Measurements from ENCODE around the gene CNGA1.
A peak's percentile ranks its signal among the peaks of the same experiment; 100 is the strongest.

Gene CNGA1

DNA sequence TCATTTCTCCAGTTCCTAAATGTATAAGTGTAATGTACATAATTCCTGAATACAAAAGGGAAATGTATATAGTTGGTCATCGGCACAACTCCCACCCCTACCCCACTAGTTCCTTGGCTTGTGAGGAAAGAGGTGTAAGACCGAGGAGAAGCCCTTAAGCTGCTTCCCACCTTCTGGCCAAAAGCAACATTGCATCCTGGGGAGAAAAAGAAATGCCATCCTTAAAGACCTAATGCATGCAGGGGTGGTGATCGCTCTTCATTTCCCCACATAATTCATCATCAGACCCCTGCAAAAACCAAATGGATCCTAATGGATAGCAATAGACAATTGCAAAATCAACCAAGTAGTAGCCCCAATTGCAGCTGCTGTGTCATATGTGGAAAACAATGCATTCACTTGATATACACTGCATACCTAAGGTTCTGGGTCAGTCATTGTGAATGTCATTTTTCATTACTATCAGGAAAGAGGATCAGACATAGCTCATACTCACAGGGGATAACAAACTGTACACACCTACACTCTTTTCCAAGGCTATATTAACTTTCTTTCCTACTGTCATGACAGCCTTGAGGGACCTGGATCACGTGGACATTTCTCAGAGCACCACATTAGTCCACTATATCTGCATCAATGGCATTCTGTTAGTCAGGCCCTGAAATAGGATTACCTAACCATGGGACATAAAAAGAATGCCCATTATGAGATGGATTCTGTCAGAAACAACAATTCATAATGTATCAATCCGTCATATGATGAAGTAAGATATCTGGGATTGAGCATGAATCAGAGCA is 70.4 kb downstream of the CNGA1 start:
- no peak overlapping the region for H3K4me3 ChIP-seq (ENCODE audit: low read depth, low read length)
- TF ChIP-seq, protein P1, sequence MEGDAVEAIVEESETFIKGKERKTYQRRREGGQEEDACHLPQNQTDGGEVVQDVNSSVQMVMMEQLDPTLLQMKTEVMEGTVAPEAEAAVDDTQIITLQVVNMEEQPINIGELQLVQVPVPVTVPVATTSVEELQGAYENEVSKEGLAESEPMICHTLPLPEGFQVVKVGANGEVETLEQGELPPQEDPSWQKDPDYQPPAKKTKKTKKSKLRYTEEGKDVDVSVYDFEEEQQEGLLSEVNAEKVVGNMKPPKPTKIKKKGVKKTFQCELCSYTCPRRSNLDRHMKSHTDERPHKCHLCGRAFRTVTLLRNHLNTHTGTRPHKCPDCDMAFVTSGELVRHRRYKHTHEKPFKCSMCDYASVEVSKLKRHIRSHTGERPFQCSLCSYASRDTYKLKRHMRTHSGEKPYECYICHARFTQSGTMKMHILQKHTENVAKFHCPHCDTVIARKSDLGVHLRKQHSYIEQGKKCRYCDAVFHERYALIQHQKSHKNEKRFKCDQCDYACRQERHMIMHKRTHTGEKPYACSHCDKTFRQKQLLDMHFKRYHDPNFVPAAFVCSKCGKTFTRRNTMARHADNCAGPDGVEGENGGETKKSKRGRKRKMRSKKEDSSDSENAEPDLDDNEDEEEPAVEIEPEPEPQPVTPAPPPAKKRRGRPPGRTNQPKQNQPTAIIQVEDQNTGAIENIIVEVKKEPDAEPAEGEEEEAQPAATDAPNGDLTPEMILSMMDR (IDR thresholded peaks at IDR 0.05; ENCODE audit: borderline replicate concordance, insufficient read depth, low read depth, low read length), result 0 out of 2 replicates have a peak, but pooled peaks have one; percentile 9

DNA sequence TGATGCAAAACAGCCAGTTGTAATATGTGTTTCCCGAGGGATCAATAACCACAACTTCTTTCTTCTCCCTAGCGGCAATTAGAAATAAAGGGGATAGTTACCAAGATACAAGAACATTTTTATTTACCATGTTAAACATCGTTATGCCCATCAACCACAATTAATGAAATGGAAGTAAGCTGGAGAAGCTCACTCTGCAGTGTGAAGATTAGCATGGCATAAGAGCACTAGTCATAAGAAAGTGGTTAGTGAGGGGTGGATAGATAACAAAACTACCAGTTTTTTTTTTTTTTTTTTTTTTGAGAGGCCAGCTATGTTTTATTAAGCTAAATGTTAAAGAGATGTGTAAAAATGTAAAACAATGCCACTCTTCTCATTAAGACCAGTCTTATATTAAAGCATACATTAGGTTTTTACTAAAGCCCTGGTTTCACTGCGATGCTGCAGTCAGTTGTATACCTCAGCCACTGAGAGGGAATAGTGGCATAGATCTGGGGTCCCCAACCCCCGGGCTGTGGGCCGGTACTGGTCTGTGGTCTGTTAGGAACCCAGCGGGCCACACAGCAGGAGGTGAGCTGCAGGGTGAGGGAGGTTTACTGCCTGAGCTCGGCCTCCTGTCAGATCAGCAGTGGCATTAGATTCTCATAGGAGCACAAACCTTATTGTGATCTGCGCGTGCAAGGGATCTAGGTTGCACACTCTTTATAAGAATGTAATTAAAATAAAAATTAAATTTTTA is 74.2 kb downstream of the CNGA1 start:
- TF ChIP-seq, protein P1 (IDR thresholded peaks at IDR 0.05; ENCODE audit: borderline replicate concordance, insufficient read depth, low read depth, low read length), result no peak
- no peak overlapping the region for H3K4me3 ChIP-seq (ENCODE audit: low read depth, low read length)

DNA sequence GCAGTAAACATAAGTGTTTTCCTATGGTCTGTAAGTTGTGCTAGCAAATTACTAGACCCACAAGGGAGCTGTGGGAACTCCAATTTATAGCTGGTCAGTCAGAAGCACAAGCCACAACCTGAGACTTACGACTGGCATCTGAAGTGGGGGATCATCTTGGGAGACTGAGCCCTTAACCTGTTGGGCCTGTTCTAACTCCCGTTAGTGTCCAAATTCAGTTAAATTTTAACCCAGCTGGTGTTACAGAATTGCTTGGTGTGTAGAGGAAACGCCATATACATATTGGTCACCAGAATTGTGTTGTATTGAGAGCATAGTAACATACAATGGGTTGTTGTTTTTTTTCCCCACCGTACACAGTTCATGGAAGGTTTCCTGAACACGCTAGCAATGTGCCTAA is 77.0 kb downstream of the CNGA1 start:
- TF ChIP-seq, protein P1 (IDR thresholded peaks at IDR 0.05; ENCODE audit: borderline replicate concordance, insufficient read depth, low read depth, low read length), result no peak
- H3K4me3 ChIP-seq (ENCODE audit: low read depth, low read length), result no peak overlapping the region

DNA sequence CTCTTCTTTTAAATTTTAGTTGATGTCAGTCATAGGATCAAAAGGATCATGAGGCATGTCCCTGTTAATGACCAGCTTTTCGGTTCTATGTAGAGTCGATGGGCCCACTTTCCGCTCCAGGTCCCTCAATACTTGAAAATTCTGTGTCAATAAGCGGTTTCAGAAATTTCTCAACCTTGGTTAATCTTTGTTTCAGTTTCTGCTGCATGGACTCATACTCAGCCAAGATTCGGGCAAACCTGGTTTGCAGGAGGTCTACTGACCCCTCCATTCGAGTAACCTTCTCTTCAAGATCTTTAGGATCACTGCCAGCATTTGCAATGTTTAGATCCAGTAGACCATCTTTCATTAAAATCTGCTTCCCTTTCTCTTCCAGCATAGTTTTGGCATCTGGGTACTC is 80.1 kb downstream of the CNGA1 start:
- TF ChIP-seq, protein P1 (IDR thresholded peaks at IDR 0.05; ENCODE audit: borderline replicate concordance, insufficient read depth, low read depth, low read length), result no peak
- H3K4me3 ChIP-seq (ENCODE audit: low read depth, low read length), result no peak overlapping the region

DNA sequence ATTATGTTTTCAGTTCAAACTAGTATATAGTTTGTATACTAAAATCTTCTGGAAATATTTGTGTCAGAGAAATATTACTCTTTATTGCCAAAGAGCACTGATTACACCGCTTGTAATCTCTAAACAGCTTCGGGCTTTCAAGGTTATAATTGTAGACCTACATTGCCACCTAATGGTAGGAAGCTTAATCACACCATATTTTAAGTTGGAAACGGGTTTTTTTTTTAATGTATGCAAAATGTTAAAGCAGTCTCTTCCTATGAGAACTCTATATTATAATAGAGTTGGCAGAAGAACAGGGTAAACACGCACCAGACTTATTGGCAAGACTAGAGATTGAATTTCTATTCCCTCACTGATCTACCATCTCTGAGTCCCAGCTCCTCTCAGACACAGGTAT is 82.6 kb downstream of the CNGA1 start:
- TF ChIP-seq, protein P1 (IDR thresholded peaks at IDR 0.05; ENCODE audit: borderline replicate concordance, insufficient read depth, low read depth, low read length), result peak; percentile 22; the same call in 1 of the 2 replicates
- no peak overlapping the region for H3K4me3 ChIP-seq (ENCODE audit: low read depth, low read length)

DNA sequence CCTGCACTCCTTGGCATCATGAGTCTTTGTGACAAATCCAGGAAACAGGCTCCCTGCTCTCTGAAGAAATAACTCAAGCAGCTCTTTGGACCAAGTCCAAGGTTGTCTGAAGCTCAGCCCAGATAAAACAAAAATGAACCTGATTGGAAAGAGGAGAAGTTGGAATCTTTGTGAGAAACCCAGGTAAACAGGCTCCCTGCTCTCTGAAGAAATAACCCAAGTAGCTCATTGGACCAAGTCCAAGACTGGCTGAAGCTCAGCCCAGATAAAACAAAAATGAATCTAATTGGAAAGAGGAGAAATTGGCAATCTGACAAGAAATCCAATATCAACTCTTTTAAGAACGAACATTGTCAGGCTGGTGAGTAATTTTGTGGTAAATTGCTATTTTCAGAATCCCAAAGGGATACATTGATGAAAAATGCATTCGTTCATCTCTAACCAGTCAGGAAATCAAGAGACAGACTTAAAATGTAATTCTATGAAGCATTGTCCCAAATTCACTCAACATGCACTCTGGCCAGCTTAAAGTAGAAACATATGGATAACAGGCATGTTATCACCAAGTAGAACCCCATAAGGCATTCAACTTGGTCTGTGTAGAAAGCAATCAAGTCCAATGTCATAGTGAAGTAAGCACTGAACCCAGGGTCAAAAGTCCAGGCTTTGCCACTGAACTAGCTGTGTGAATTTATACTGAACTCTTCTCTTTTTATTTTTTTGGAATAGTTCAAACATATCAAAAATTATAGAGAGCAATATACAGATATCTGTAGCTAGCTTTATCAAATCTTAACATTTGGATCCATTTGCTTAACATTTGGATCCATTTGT is 85.3 kb downstream of the CNGA1 start:
- no peak overlapping the region for H3K4me3 ChIP-seq (ENCODE audit: low read depth, low read length)
- TF ChIP-seq, protein P1 (IDR thresholded peaks at IDR 0.05; ENCODE audit: borderline replicate concordance, insufficient read depth, low read depth, low read length), result no peak
